ENCODE data around the gene TBX15. TPM values are rescaled to one million over a fixed set of nuclear protein-coding genes. Genes with fewer than 3 reads are reported as not detected.

TBX15 gene
- total and polyA plus RNA-seq, 9 of the 15 experiments (the other 6 are each of a cell fraction or from before 2014, with no cell fraction given): 0.03 to 3.4 (median 2.3) TPM

GRCh38 chr1:118859999-118860398 lies 128.1 kb downstream of the TBX15 start (continued):
- no peak for TF ChIP-seq ZZZ3 (IDR thresholded peaks at IDR 0.05)
- TF ChIP-seq ATF1 (CRISPR knock-in tag; IDR thresholded peaks at IDR 0.05): no peak
- TF ChIP-seq ATF1 (tag; IDR thresholded peaks at IDR 0.05): no peak
- TF ChIP-seq MITF (IDR thresholded peaks at IDR 0.05): no peak
- no peak for TF ChIP-seq TAF15 (IDR thresholded peaks at IDR 0.05; ENCODE audit: low read depth, low read length)
- TF ChIP-seq CREB3L1 (IDR thresholded peaks at IDR 0.05; ENCODE audit: borderline replicate concordance, low read depth): no peak
- TF ChIP-seq HMGN3 (IDR thresholded peaks at IDR 0.05; ENCODE audit: borderline replicate concordance, extremely low read depth, insufficient read length, low read depth, low read length): no peak
- no peak for TF ChIP-seq SRF (CRISPR knock-in tag; IDR thresholded peaks at IDR 0.05)
- TF ChIP-seq POLR2AphosphoS2 (IDR thresholded peaks at IDR 0.05; ENCODE audit: low read length): no peak

GRCh38 chr1:118846443-118846842 lies 141.7 kb downstream of the TBX15 start:
- Histone ChIP-seq H3K36me3 (ENCODE audit: control insufficient read depth, insufficient read depth, low read length) (no peaks in the 10 kb centered on the region), H3K27me3 (ENCODE audit: control insufficient read depth in 2 of 2, insufficient read depth in 2 of 2, low read length in 2 of 2) (no peaks in the 10 kb centered on the region), H3K9me3 (replicated peaks; ENCODE audit: control insufficient read depth, insufficient read depth, low read depth, low read length) (no peaks in the 10 kb centered on the region), H3K9ac (ENCODE audit: insufficient read depth in 1 of 2, low read depth in 2 of 2, low read length in 2 of 2) (no peak overlapping the region), H3K27ac (ENCODE audit: extremely low read depth, low read depth, low read length) (no peak overlapping the region), H3K4me3 (no peak overlapping the region), H4K20me1 (replicated peaks; ENCODE audit: control insufficient read depth, insufficient read depth, low read length) (no peaks in the 10 kb centered on the region), H3K79me2 (ENCODE audit: control insufficient read depth, insufficient read depth, low read length) (no peaks in the 10 kb centered on the region), H3K9me1 (ENCODE audit: control insufficient read depth, insufficient read depth, low read length) (no peaks in the 10 kb centered on the region), H3K4me2 (ENCODE audit: insufficient read depth, low read length) (no peak overlapping the region), H3K4me1 (replicated peaks in 1 of 2; ENCODE audit: control insufficient read depth in 2 of 2, insufficient read depth in 2 of 2, low read length in 2 of 2) (no peaks in the 10 kb centered on the region), H2AFZ (ENCODE audit: low read depth, low read length) (no peak overlapping the region)
- FAIRE-seq: no peak
- in situ Hi-C loops (cut with MboI) (no loop called here), intact Hi-C loops (cut with micrococcal nuclease) (no loop called here)
- 5% methylated on average over 2 of the region's 2 CpGs for WGBS (ENCODE audit: insufficient coverage, low coverage, missing lambda C conversion rate)
- CTCF ChIA-PET (ENCODE audit: low intra/inter-chr PET ratio): no interaction called here
- no peak for ATAC-seq
- no peak for DNase-seq (ENCODE audit: extremely low read depth in 1 of 4, low spot score in 3 of 4)
- POLR2A ChIA-PET: no interaction called here
- no TSS peak for BruUV-seq (replicated peaks)
- TF ChIP-seq ELF4 (CRISPR knock-in tag; IDR thresholded peaks at IDR 0.05) (no peak), ARID4B (CRISPR knock-in tag; IDR thresholded peaks at IDR 0.05) (no peak), ZNF24 (IDR thresholded peaks at IDR 0.05) (no peak), CREB3 (tag; conservative IDR thresholded peaks at IDR 0.05; ENCODE audit: low read depth) (no peak)
